Hepatocyte (in vitro differentiated cells): ENCODE measurements around the gene CST11.

Experiments used
- CTCF ChIP-seq: fragments of 200-600 bp; sonication (generic); IDR thresholded peaks from 2 replicates; pipeline ENCODE4 v1.5.1; 2016; ENCODE audit warnings: antibody characterized with exemption, mild to moderate bottlenecking; ENCODE audit not compliant: poor library complexity
- EZH2 ChIP-seq: fragments of 200-600 bp; sonication (generic); IDR thresholded peaks from 2 replicates; pipeline ENCODE4 v1.6.1; 2016; ENCODE audit warnings: antibody characterized with exemption, mild to moderate bottlenecking, borderline replicate concordance
- EZH2phosphoT487 ChIP-seq: fragments of 200-600 bp; sonication (generic); IDR thresholded peaks from one replicate; pipeline ENCODE4 v1.6.1; 2018; ENCODE audit warnings: antibody characterized with exemption, mild to moderate bottlenecking, low read depth, moderate library complexity; ENCODE audit not compliant: unreplicated experiment, severe bottlenecking

- TF ChIP-seq CTCF (no peak), EZH2 (no peak), EZH2phosphoT487 (no peak)
Measured at GRCh38 chr20:23490817-23491216, 38.1 kb upstream of the CST11 start, which contains the start of gene CST8.
